B cell (primary cell): ENCODE data around the gene GPR137. TPM values are rescaled to one million over a fixed set of nuclear protein-coding genes. Genes with fewer than 3 reads are reported as not detected.

ENCODE experiments used
- ATAC-seq: fragments of 200-7000 bp; cut with Tn5 transposase; one replicate; pipeline ENCODE4 v1.10.0; 2021; ENCODE audit warnings: low read depth, mild to moderate bottlenecking, moderate number of reproducible peaks, moderate library complexity
- CTCF ChIA-PET: fragments of 350-600 bp; sonication (Branson Sonifier 250); formaldehyde crosslinking; loops from one replicate; lab custom pipeline; 2021; ENCODE audit warnings: antibody characterized with exemption, inconsistent platforms; lab: Charles Lee
- POLR2A ChIA-PET: fragments of 350-600 bp; sonication (Branson Sonifier 250); formaldehyde crosslinking; loops from one replicate; lab custom pipeline; 2021; ENCODE audit warnings: antibody characterized with exemption; lab: Charles Lee
- DNase-seq: peaks from one replicate; pipeline ENCODE4 v3.0.0; 2013
- H2AFZ ChIP-seq: 2 replicates; pipeline ENCODE4 v1.6.1; 2012; ENCODE audit warnings: mild to moderate bottlenecking, low read depth, low read length; ENCODE audit not compliant: insufficient read depth, poor library complexity, severe bottlenecking
- H3K27ac ChIP-seq, 2 donors: 1 replicate in 1 of 2; 2 replicates in 1 of 2; pipeline ENCODE4 v1.5.1; 2012 to 2013; ENCODE audit warnings: low read length in 2 of 2, mild to moderate bottlenecking in 2 of 2, moderate library complexity in 1 of 2
- H3K27me3 ChIP-seq, 4 experiments: fragments of 200-600 bp in 1 of 4; sonication (generic) in 1 of 4; replicated peaks in 1 of 4; 1 replicate in 2 of 4; 2 replicates in 2 of 4; pipeline versions ENCODE4 v1.6.1 to v1.7.0; 2013 to 2016; ENCODE audit warnings: low read length in 3 of 4, mild to moderate bottlenecking in 2 of 4, mixed read lengths in 1 of 4, moderate library complexity in 1 of 4; ENCODE audit not compliant: insufficient read depth in 4 of 4, control insufficient read depth in 3 of 4; ENCODE audit errors: control extremely low read depth in 1 of 4
- H3K36me3 ChIP-seq, 2 experiments: replicated peaks in 1 of 2; 1 replicate in 1 of 2; 2 replicates in 1 of 2; pipeline versions ENCODE4 v1.6.1 to v1.7.1; 2013; ENCODE audit warnings: low read length in 1 of 2; ENCODE audit not compliant: insufficient read depth in 2 of 2, control insufficient read depth in 1 of 2; ENCODE audit errors: control extremely low read depth in 1 of 2, extremely low read depth in 1 of 2
- H3K4me1 ChIP-seq, 2 donors: fragments of 200-600 bp in 1 of 2; sonication (generic) in 1 of 2; 1 replicate in 1 of 2; 2 replicates in 1 of 2; pipeline versions ENCODE4 v1.5.1 to v1.6.1; 2013 to 2017; ENCODE audit warnings: low read length in 2 of 2; ENCODE audit not compliant: control insufficient read depth in 2 of 2, insufficient read depth in 2 of 2
- H3K4me2 ChIP-seq: replicated peaks from 2 replicates; pipeline ENCODE3; 2012; ENCODE audit warnings: mild to moderate bottlenecking, low read depth, low read length; ENCODE audit not compliant: poor library complexity, severe bottlenecking
- H3K4me3 ChIP-seq, 5 experiments: fragments of 200-600 bp in 1 of 5; sonication (generic) in 1 of 5; 1 replicate in 3 of 5; 2 replicates in 2 of 5; pipeline versions ENCODE4 v1.5.1 to v1.7.0; 2011 to 2016; ENCODE audit warnings: low read length in 4 of 5, mild to moderate bottlenecking in 4 of 5, low read depth in 2 of 5, control low read depth in 1 of 5, moderate library complexity in 1 of 5; ENCODE audit not compliant: insufficient read depth in 1 of 5; ENCODE audit errors: control extremely low read depth in 1 of 5, extremely low read depth in 1 of 5
- H3K79me2 ChIP-seq: fragments of 200-600 bp; sonication (generic); one replicate; pipeline ENCODE4 v1.6.0; 2016; ENCODE audit warnings: low read length; ENCODE audit not compliant: control insufficient read depth, insufficient read depth
- H3K9ac ChIP-seq: fragments of 200-600 bp; sonication (generic); 2 replicates; pipeline ENCODE4 v1.6.1; 2017; ENCODE audit warnings: mild to moderate bottlenecking, low read length, moderate library complexity
- H3K9me3 ChIP-seq, 3 donors: one replicate each; pipeline versions ENCODE4 v1.6.1 to v1.7.1; 2013; ENCODE audit warnings: low read length in 2 of 3; ENCODE audit not compliant: control insufficient read depth in 2 of 3, insufficient read depth in 1 of 3; ENCODE audit errors: control extremely low read depth in 1 of 3
- H4K20me1 ChIP-seq: 2 replicates; pipeline ENCODE4 v1.6.0; 2012; ENCODE audit warnings: mild to moderate bottlenecking, low read length; ENCODE audit not compliant: insufficient read depth, control insufficient read depth, poor library complexity, severe bottlenecking
- H3K27ac Mint-ChIP-seq: one replicate; pipeline ENCODE4 v1.8.0; 2021; ENCODE audit warnings: mixed read lengths
- H3K27me3 Mint-ChIP-seq: one replicate; pipeline ENCODE4 v1.8.0; 2021; ENCODE audit warnings: mixed read lengths
- H3K4me1 Mint-ChIP-seq: one replicate; pipeline ENCODE4 v1.8.0; 2021; ENCODE audit warnings: mixed read lengths
- H3K4me3 Mint-ChIP-seq: one replicate; pipeline ENCODE4 v1.8.0; 2021; ENCODE audit warnings: mixed read lengths
- H3K9me3 Mint-ChIP-seq: one replicate; pipeline ENCODE4 v1.8.0; 2022; ENCODE audit warnings: mixed read lengths; ENCODE audit not compliant: insufficient read depth
- CTCF ChIP-seq: fragments of 200-600 bp; IDR thresholded peaks from one replicate; pipeline ENCODE4 v1.8.0; 2022; ENCODE audit warnings: antibody characterized with exemption, mild to moderate bottlenecking
- EZH2 ChIP-seq: IDR thresholded peaks from 2 replicates; pipeline ENCODE4 v1.6.1; 2012; ENCODE audit warnings: borderline replicate concordance, low read depth, mild to moderate bottlenecking, moderate library complexity, low read length; ENCODE audit not compliant: insufficient read depth, poor library complexity, severe bottlenecking
- WGBS: methylation state at CpG from one replicate; pipeline ENCODE4 v1.1.5; 2013; ENCODE audit warnings: missing lambda C conversion rate; ENCODE audit not compliant: insufficient coverage; 5-methylcytosine and 5-hydroxymethylcytosine counted together
- intact Hi-C: fragments of 100-400 bp; cut with micrococcal nuclease; formaldehyde crosslinking; loops from one replicate; pipeline ENCODE4 v1.10.0; 2022
- polyA plus RNA-seq: library from polyadenylated mRNA; depleted of rRNA; stranded (reverse); fragments of >200 nt; gene quantifications from 2 replicates; pipeline ENCODE4 v1.2.3, GENCODE V29; 2012
- total RNA-seq, 2 donors: library from RNA; stranded (reverse); fragments of 120-200 nt in 1 of 2; gene quantifications; 1 replicate in 1 of 2; 2 replicates in 1 of 2; pipeline versions ENCODE4 v1.2.3 to v1.2.4, GENCODE V29; 2013 to 2022

GPR137 gene
- total and polyA plus RNA-seq, 2 donors (not counting 1 experiment from before 2014, with no cell fraction given), result 49.9 to 66.1 TPM

DNA sequence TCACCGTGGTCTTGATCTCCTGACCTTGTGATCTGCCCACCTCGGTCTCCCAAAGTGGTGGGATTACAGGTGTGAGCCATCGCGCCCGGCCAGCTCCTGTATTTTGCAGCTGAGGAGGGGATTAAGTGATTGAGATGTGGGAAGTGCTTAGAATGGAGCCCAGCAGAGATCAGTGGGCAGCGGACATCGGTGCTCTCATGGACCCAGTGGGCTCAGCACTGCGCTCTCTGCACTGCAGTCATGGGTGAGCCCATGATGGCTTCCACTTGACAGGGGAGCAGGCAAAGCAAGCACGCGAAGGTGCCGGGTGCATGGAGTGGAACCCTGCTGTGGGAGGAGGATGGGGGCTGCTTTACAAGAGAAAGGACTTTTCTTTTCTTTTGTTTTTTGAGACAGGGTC, 45.2 kb downstream of the GPR137 start:
- Histone ChIP-seq H3K27me3 (no peaks in the 10 kb centered on the region), H3K36me3 (no peaks in the 10 kb centered on the region), H3K4me2 (no peak overlapping the region), H3K9ac (no peak overlapping the region), H3K79me2 (peaks cover 6% of the 10 kb centered on the region), H3K4me3 (no peak overlapping the region), H3K27ac (no peak overlapping the region), H4K20me1 (no peaks in the 10 kb centered on the region), H2AFZ (no peak overlapping the region), H3K9me3 (no peaks in the 10 kb centered on the region), H3K4me1 (peaks cover 20 to 32% of the 10 kb centered on the region in 2 donors)
- H3K27me3 Mint-ChIP-seq, result no peaks in the 10 kb centered on the region
- ChIA-PET CTCF (interaction anchor here (0.9 to 5.2 kb wide), 8 partner anchors 10 to 127 kb away, joined by 3 to 47 read pairs (median 11); partner anchors contain the start of genes CATSPERZ, CCDC88B, ESRRA and PRDX5), POLR2A (interaction anchor here (0.7 to 1.9 kb wide), 3 partner anchors 10 to 119 kb away, joined by 8 to 16 read pairs (median 8); partner anchors contain the start of genes CCDC88B, PRDX5 and TRMT112)
- intact Hi-C loops, result no loop called here
- H3K9me3 Mint-ChIP-seq, result no peaks in the 10 kb centered on the region
- DNase-seq, result no peak
- TF ChIP-seq CTCF, result no peak
- H3K4me3 Mint-ChIP-seq, result no peak overlapping the region
- H3K4me1 Mint-ChIP-seq, result peaks cover 27% of the 10 kb centered on the region
- H3K27ac Mint-ChIP-seq, result no peak overlapping the region
- ATAC-seq, result no peak
- WGBS, result 99% methylated on average over 11 of the region's 11 CpGs

- DNase-seq (peak; percentile 69), ATAC-seq (peak; percentile 23)
- 20% methylated on average over 19 of the region's 20 CpGs for WGBS
- no peak overlapping the region for H3K9ac ChIP-seq
- ChIA-PET CTCF (interaction anchor here (0.6 to 5.2 kb wide), 13 partner anchors 10 to 430 kb away, joined by 3 to 47 read pairs (median 7); partner anchors contain the start of genes CATSPERZ, CCDC88B, ESRRA and PRDX5), POLR2A (interaction anchor here (1.7 to 1.9 kb wide), 2 partner anchors 9 to 14 kb away, joined by 8 to 16 read pairs; partner anchors contain the start of genes CCDC88B, PRDX5 and TRMT112)
- peaks cover 20 to 32% of the 10 kb centered on the region in 2 donors for H3K4me1 ChIP-seq
- H3K27me3 ChIP-seq, result no peaks in the 10 kb centered on the region
- peak overlapping the region; percentile 27 for H3K4me3 Mint-ChIP-seq
- H3K27me3 Mint-ChIP-seq, result no peaks in the 10 kb centered on the region
- no peaks in the 10 kb centered on the region for H3K9me3 ChIP-seq
- H3K9me3 Mint-ChIP-seq, result no peaks in the 10 kb centered on the region
- H3K4me2 ChIP-seq, result peak overlapping the region; percentile 55
- H4K20me1 ChIP-seq, result no peaks in the 10 kb centered on the region
- TF ChIP-seq CTCF, result peak; percentile 66
- no peak for TF ChIP-seq EZH2
- no peaks in the 10 kb centered on the region for H3K36me3 ChIP-seq
- H3K79me2 ChIP-seq, result peaks cover 11% of the 10 kb centered on the region
- intact Hi-C loops, result no loop called here
- peak overlapping the region; percentile 57 for H3K27ac Mint-ChIP-seq
- peak overlapping the region; percentile 44 for H2AFZ ChIP-seq
- H3K4me3 ChIP-seq, result no peak overlapping the region
- peaks cover 34% of the 10 kb centered on the region for H3K4me1 Mint-ChIP-seq
- H3K27ac ChIP-seq, result no peak overlapping the region
These were observed 46.1 kb downstream of the GPR137 start for GRCh38 chr11:64331569-64332371.
